NCI-H748 treated with DMSO at 0.1 percent for 48 hours (cell line): ENCODE measurements around the gene FRS3.
"Not testable (repeated sequence)": the region's sequence is repeated elsewhere in the genome, so short reads cannot be mapped to it uniquely, and the experiment has no call there.

Experiments used
- DNase-seq: peaks from one replicate; lab custom pipeline; 2025; lab: John Stamatoyannopoulos, UW

FRS3 gene, protein sequence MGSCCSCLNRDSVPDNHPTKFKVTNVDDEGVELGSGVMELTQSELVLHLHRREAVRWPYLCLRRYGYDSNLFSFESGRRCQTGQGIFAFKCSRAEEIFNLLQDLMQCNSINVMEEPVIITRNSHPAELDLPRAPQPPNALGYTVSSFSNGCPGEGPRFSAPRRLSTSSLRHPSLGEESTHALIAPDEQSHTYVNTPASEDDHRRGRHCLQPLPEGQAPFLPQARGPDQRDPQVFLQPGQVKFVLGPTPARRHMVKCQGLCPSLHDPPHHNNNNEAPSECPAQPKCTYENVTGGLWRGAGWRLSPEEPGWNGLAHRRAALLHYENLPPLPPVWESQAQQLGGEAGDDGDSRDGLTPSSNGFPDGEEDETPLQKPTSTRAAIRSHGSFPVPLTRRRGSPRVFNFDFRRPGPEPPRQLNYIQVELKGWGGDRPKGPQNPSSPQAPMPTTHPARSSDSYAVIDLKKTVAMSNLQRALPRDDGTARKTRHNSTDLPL

DNA sequence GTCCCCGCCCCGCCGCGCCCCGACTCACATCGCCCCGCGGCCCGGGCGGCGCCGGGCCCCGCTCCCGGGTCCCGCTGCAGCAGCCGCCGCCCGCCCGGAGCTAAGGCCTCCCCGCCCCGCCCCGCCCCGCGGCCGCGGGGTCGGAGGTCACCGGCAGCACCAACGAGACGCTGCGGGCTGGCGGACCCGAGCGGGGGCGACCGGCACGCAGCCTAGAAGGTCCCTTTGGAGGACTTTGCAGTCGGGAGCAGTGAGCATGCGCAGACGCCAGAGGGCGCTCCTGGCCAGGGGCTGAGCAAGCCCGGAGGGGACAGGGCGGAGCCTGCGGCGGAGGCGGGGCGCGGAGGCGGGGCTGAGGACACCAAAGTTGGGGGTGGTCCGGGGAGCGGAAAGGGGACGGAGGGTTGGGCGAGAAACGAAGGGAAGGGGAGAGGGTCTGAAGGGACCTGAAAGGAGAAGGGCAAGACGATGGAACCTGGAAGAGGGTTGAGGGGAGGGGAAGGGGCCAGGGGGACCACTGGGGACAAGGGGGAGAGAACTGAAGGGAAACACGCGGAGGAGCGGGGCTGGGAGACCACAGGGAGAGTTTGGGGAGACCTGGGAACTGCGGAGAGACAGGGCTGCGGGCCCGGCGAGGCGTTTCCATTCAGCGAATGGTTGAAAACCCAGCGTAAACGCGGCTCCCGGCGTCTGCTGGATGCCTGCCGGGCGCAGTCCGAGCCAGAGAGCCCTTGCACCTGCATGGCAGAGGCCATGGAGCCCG, at the start of gene FRS3:
Gene FRS3 (minus strand): TSS at position 113 of the 763 bp plus-strand sequence. CDS start 2,913 bp downstream, outside the sequence.
- peak; percentile 93 for DNase-seq

DNA sequence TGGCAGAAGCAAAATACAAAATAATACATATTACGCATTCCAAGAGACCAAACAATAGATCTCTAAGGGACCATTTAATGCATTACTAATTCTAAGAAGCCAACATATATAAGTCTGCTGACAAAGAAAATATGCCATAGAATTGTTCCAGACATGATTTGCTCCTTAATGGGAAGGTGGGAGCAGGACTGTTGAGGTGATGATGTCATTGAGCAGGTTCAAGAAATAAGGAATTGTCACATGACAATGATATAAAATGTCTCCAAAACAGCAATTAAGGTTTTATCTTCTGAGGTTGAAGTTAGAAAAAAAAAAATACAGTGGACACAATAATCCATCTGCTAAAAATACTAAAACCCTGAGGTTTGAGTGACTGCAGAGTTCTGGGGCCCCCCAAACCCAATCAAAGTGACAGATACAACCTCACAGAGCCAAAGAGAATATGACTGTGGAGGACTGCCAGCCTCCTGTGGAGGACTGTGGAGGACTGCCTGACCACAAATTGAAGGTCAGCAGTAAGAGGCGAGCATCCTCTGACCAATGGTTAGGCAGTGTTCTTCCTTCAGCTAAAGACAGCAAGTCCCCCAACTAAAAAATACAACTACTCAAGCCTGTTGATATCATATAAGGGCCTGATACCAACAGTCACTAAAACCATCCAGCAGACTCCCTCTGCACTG, 46.8 kb upstream of the FRS3 start:
- no peak for DNase-seq

DNA sequence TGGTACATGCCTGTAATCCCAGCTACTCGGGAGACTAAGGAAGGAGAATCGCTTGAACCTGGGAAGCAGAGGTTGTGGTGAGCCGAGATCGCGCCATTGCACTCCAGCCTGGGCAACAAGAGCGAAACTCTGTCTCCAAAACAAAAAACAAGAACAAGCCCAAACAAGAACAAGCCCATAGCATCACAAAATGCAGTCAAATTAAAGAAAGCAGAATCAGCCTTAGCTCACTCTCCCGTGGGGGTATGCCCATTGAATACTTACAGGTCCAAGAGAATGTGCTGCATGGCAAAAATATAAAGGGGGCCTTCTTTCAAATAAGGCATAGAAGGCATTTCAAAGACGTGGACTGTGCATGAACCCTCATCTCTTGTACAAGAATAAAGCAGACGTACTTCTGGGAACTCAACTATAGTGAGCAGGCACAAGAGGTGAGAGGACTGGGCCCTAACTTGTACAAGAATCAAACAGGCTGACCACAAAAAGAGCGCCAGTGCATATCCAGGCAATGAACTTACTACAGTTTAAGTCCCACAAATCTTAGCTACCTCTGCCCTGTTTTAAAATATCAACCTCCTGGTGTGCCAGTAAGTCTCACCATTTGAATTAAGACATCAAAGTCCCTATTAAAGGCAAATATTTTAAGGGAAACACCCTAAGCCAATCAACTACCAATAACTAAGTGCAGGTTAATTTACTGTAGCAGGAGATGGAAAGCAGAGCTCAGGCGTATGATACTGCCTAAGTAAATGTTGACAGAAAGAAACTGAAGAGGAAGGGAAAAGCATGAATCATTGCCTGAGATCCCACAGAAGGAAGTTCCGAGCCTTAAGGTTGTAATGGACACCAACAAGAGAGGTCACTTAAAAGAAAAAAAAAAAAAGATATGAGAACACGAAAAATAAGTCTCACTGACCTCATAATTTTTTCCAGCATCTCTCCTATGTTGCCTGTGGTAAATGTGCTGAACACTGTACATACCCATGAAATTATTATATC, 45.2 kb upstream of the FRS3 start:
- DNase-seq: no peak

GRCh38 chr6:41823178-41823577, 43.5 kb upstream of the FRS3 start:
- no peak for DNase-seq

GRCh38 chr6:41822021-41822420, 42.3 kb upstream of the FRS3 start:
- no peak for DNase-seq

DNA sequence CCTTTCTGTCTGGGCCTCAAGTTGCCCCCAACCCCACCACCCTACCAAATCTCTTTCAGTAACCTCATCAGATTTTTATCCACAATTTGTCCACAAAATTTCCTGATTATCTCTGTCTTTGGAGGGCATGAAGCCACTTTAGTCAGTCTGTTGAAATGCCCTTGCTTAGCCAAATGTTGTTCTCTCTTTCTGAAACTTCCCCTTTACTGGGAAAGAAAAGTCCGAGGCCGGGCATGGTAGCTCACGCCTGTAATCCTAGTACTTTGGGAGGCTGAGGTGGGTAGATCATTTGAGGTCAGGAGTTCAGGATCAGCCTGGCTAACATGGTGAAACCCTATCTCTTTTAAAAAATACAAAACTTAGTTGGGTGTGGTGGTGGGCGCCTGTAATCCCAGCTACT, 41.6 kb upstream of the FRS3 start:
- no peak for DNase-seq

DNA sequence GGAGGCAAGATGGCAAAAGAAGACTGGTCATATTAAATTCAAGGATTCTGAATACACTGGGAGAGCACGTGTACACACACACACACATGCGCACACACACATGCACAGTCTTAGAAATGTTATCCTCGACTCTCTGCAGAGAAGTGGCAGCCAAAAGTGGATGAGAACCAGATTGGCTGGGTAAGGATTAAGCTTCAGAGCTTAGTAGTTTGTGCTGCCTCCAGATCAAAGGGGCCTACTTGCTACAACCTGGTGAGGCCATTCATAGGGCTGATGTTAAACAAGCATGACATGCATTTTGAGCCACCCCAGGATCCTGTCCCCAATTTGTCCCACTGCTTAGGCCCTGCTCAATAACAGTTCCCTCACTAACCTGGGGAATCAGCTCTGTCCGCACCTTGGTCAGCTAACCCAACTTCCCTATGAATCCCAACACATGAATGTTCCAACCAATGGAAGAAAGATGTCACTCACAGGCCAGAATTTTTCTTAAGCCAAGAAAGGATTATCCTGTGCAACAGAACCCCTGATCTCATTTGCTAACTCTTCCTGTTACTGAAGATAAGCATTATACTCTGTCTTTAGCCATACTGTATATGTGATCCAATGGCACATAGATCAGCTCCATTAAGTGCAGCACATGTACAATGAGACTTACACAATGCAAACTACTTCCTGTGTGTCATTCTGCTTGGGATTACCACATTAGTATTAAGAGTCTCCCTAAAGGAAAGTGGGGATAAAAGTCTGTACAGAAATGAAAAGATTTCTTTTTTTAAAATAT, 38.8 kb upstream of the FRS3 start:
- DNase-seq: no peak

GRCh38 chr6:41815587-41815986, 35.9 kb upstream of the FRS3 start:
- no peak for DNase-seq

DNA sequence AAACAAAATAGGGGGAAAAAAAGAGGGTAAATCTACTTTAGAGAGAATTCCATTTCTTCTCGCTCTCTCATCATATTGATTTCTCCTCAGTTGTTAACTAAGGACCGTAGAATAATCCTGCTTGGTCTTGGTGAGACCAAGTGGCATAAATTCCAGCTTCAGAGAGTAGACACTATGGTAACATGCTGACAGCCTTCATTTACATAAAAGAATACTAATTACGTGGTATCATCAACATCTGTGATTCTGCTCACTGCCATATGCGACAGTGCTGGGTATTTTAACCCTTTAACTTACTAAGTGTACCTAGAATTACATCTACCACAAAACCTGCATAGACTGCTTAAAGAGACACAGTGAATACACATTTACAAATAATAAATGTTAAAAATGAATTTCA, 34.9 kb upstream of the FRS3 start:
- DNase-seq: no peak

- no peak for DNase-seq
Observed at GRCh38 chr6:41813956-41814355, 34.3 kb upstream of the FRS3 start.

- no peak for DNase-seq
Observed at GRCh38 chr6:41813469-41813868, 33.8 kb upstream of the FRS3 start.

DNA sequence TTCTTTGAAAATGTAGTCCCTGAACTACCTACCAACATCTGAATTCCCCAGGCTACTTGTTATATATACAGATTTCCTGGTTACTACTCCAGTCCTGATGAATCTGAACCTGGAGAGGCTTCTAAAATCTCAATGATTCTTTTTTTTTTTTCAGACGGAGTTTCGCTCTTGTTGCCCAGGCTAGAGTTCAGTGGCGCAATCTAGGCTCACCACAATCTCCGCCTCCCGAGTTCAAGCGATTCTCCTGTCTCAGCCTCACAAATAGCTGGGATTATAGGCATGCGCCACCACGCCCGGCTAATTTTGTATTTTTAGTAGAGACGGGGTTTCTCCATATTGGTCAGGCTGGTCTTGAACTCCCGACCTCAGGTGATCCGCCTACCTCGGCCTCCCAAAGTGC, 32.2 kb upstream of the FRS3 start:
- not testable (repeated sequence) for DNase-seq

- no peak for DNase-seq
Observed at GRCh38 chr6:41811095-41811494, 31.4 kb upstream of the FRS3 start.

DNA sequence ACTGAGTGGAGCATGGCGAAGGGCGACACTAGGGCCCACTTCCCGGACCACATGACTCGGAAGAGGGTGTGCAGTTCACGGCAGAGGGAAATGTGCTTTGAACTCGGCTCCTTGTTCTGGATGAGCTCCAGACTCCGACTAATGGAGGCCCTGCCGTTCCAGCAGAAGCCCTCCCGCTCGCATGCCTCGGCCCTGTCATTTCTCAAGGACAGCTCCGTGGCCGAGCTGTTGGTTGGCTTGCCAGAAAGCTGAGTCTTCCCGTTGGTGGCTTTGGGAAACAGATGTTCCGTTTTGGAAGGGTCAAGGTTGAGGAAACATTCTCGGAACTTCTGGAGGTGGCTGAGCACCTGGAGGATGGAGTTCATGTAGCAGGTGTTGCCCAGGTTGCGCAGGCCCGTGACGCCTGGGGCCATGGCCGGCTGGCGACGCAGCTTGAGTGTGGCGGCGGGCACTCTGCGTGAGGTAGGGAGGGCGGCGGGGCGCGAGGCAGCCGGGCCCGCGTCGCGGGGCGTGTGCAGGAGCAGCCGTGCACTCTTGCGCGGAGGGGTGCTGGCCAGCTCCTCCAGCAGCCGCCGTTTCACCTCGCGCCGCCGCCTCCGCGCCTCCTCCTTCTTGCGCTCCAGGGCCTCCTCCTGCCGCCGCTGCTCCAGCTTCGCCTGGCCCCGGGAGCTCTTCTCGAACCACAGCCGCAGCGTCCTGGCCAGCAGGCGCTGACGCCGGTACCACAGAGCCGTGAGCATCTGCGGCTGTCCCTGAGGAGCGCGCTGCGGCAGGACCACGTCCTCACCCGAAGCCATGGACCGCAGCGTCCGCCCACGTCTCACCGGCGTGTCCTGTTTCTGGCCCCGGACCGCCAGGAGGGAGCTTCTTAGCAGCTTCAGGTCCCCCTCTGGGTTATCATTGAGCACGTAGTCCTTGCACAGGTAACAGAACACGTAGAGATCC, 26.4 kb upstream of the FRS3 start:
- no peak for DNase-seq

GRCh38 chr6:41801380-41801779, 21.7 kb upstream of the FRS3 start:
- DNase-seq: no peak

GRCh38 chr6:41799559-41799911, 19.8 kb upstream of the FRS3 start:
- DNase-seq: no peak

DNA sequence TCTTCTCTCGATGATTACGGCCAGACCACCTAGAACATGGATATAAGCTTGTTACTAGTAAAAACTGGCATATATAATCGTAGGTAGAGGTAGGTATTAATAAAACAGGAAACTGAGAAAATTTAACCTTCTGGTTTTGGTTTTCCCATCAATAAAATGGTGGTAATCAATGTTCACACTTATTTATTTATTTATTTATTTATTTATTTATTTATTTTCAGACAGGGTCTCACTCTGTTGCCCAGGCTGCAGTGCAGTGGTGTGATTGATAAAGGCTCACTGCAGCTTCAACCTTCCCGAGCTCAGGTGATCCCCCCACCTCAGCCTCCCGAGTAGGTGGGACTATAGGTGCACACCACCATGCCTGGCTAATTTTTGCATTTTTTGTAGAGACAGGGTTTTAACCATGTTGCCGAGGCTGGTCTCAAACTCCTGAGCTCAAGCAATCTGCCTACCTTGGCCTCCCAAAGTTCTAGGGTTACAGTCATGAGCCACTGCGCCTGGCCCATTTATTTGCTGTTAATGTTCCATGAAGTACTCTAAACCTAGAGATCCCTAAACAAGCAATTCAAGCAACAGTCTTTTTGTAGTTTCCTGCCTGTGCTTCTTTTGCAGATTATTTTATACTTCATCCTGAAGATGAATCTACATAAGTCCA, 19.3 kb upstream of the FRS3 start:
- DNase-seq: no peak

DNA sequence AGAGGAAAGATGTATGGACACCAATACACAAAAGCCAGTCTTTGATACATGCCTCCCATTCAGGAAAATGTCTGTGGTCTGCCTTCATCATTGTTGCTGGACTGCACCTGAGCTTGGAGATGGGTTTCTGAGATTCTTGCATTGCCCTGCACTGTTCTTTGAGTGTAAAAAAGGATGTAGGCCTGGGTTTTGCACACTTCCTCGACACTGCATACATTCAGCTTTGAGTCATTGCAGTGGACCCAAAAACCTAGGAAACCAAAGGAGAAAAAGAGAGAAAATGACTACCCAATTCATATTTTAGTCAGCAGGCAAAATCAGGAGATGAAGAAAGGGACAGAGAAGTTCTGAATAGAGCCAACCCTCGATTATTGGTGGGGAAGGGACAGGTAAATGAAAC, 16.8 kb upstream of the FRS3 start:
- DNase-seq: no peak

GRCh38 chr6:41791984-41792383, 12.3 kb upstream of the FRS3 start:
- DNase-seq: no peak
